Subcutaneous adipose tissue (tissue), 4 donors: ENCODE data around the gene FABP7. TPM values are rescaled to one million over a fixed set of nuclear protein-coding genes. Genes with fewer than 3 reads are reported as not detected.

ENCODE experiments used
- CTCF ChIP-seq: fragments of 450-650 bp; IDR thresholded peaks from one replicate; pipeline ENCODE4 v1.5.1; 2016; ENCODE audit warnings: low read depth, mild to moderate bottlenecking, control low read depth, antibody characterized with exemption, moderate library complexity
- total RNA-seq, 4 donors: library from RNA; depleted of rRNA; stranded (reverse); fragments of >200 nt; gene quantifications; one replicate each; pipeline ENCODE4 v1.1.0, GENCODE V29; 2016

FABP7 gene
- total RNA-seq, 4 donors from 2014 or later, result not detected

- TF ChIP-seq CTCF, result no peak
These were observed 2.2 kb downstream of the FABP7 start for GRCh38 chr6:122781716-122782115.

GRCh38 chr6:122783401-122783800 is 3.9 kb downstream of the FABP7 start:
- TF ChIP-seq CTCF, result no peak

- no peak for TF ChIP-seq CTCF
These were observed 6.4 kb downstream of the FABP7 start for GRCh38 chr6:122785891-122786290.

GRCh38 chr6:122787721-122788120 is 8.2 kb downstream of the FABP7 start:
- no peak for TF ChIP-seq CTCF

- no peak for TF ChIP-seq CTCF
These were observed 8.7 kb downstream of the FABP7 start for GRCh38 chr6:122788208-122788607.

- no peak for TF ChIP-seq CTCF
These were observed 9.2 kb downstream of the FABP7 start for GRCh38 chr6:122788663-122789181.

- TF ChIP-seq CTCF, result no peak
These were observed 9.9 kb downstream of the FABP7 start, which contains the start of gene SMPDL3A for GRCh38 chr6:122789182-122790027. Gene SMPDL3A (plus strand): TSS chr6:122789258. CDS start chr6:122789347, 89 bp downstream.
